ENCODE data around the gene STK32B.
"Not testable (repeated sequence)": the region's sequence is repeated elsewhere in the genome, so short reads cannot be mapped to it uniquely, and the experiment has no call there.

The STK32B gene

GRCh38 chr4:5224340-5224739 lies 173.1 kb downstream of the STK32B start:
- no peak for DNase-seq (ENCODE audit: low spot score)
- TF ChIP-seq CTCF (IDR thresholded peaks at IDR 0.05; ENCODE audit: extremely low read depth, missing control alignments), result no peak

GRCh38 chr4:5232549-5232948 lies 181.3 kb downstream of the STK32B start:
- no peak for TF ChIP-seq CTCF (IDR thresholded peaks at IDR 0.05; ENCODE audit: extremely low read depth, missing control alignments)
- no peak for DNase-seq (ENCODE audit: low spot score)

GRCh38 chr4:5237086-5237660 lies 185.9 kb downstream of the STK32B start:
- TF ChIP-seq CTCF (IDR thresholded peaks at IDR 0.05; ENCODE audit: extremely low read depth, missing control alignments), result no peak
- no peak for DNase-seq (ENCODE audit: low spot score)

GRCh38 chr4:5238173-5238572 lies 186.9 kb downstream of the STK32B start:
- DNase-seq (ENCODE audit: low spot score), result no peak
- no peak for TF ChIP-seq CTCF (IDR thresholded peaks at IDR 0.05; ENCODE audit: extremely low read depth, missing control alignments)

- not testable (repeated sequence) for DNase-seq (ENCODE audit: low spot score)
Observed at GRCh38 chr4:5247061-5247460, 195.8 kb downstream of the STK32B start.

GRCh38 chr4:5247735-5248134 lies 196.5 kb downstream of the STK32B start:
- no peak for DNase-seq (ENCODE audit: low spot score)
- TF ChIP-seq CTCF (IDR thresholded peaks at IDR 0.05; ENCODE audit: extremely low read depth, missing control alignments), result no peak

GRCh38 chr4:5249727-5250126 lies 198.4 kb downstream of the STK32B start:
- TF ChIP-seq CTCF (IDR thresholded peaks at IDR 0.05; ENCODE audit: extremely low read depth, missing control alignments), result no peak
- DNase-seq (ENCODE audit: low spot score), result no peak

GRCh38 chr4:5250536-5250935 lies 199.3 kb downstream of the STK32B start:
- DNase-seq (ENCODE audit: low spot score), result not testable (repeated sequence)
